Activated naive CD4-positive, alpha-beta T cell (primary cell): ENCODE data around the gene PHF14.
"Not testable (repeated sequence)": the region's sequence is repeated elsewhere in the genome, so short reads cannot be mapped to it uniquely, and the experiment has no call there.

Source experiments
- DNase-seq, 4 experiments: peaks; one replicate each; lab custom pipeline; 2025; lab: John Stamatoyannopoulos, UW

PHF14 gene

GRCh38 chr7:10973061-10973941, at the start of gene PHF14:
Gene PHF14 (plus strand): TSS chr7:10973872. CDS start chr7:10974324, 452 bp downstream.
- peak; percentile 81 to 90 (median 88) for DNase-seq

GRCh38 chr7:10924370-10924769, 49.3 kb upstream of the PHF14 start:
- DNase-seq: no peak

- DNase-seq: not testable (repeated sequence)
These were observed 45.5 kb upstream of the PHF14 start for GRCh38 chr7:10928203-10928602.

- DNase-seq: no peak
These were observed 43.1 kb upstream of the PHF14 start for GRCh38 chr7:10930551-10930950.

GRCh38 chr7:10931161-10931560, 42.5 kb upstream of the PHF14 start:
- no peak for DNase-seq

- no peak for DNase-seq
These were observed 39.4 kb upstream of the PHF14 start for GRCh38 chr7:10934292-10934691.

GRCh38 chr7:10939237-10939910, 34.3 kb upstream of the PHF14 start:
- no peak for DNase-seq

GRCh38 chr7:10939911-10940703, 33.6 kb upstream of the PHF14 start:
- peak; percentile 68 to 86 (median 80) for DNase-seq

GRCh38 chr7:10940704-10941355, 32.8 kb upstream of the PHF14 start:
- no peak for DNase-seq

- DNase-seq: no peak
These were observed 23.2 kb upstream of the PHF14 start for GRCh38 chr7:10950494-10950893.

GRCh38 chr7:10950974-10951578, 22.6 kb upstream of the PHF14 start:
- not testable (repeated sequence) for DNase-seq

GRCh38 chr7:10952588-10952987, 21.1 kb upstream of the PHF14 start:
- DNase-seq: no peak

GRCh38 chr7:10953078-10953750, 20.5 kb upstream of the PHF14 start:
- not testable (repeated sequence) for DNase-seq

- DNase-seq: no peak
These were observed 17.1 kb upstream of the PHF14 start for GRCh38 chr7:10956528-10956927.

GRCh38 chr7:10960242-10960641, 13.4 kb upstream of the PHF14 start:
- DNase-seq: not testable (repeated sequence)

- not testable (repeated sequence) for DNase-seq
These were observed 8.7 kb upstream of the PHF14 start for GRCh38 chr7:10965016-10965415.

GRCh38 chr7:10972174-10972573, 1.5 kb upstream of the PHF14 start:
- no peak for DNase-seq

- no peak for DNase-seq
These were observed 555 bp downstream of the PHF14 start for GRCh38 chr7:10973942-10974911.

GRCh38 chr7:10977113-10977512, 3.4 kb downstream of the PHF14 start:
- no peak for DNase-seq

- no peak for DNase-seq
These were observed 7.6 kb downstream of the PHF14 start for GRCh38 chr7:10981317-10981716.
